ENCODE results near the gene PDZD4. TPM values are rescaled to one million over a fixed set of nuclear protein-coding genes. Genes with fewer than 3 reads are reported as not detected.
A peak's percentile ranks its signal among the peaks of the same experiment; 100 is the strongest.

The PDZD4 gene
- polyA plus RNA-seq, 3 donors, result 0.11 TPM; not detected in 2

GRCh38 chrX:153794897-153795816 is 35.2 kb downstream of the PDZD4 start:
- peak overlapping the region; percentile 86 to 92 for H3K4me3 Mint-ChIP-seq
- Histone ChIP-seq H3K4me3 (replicated peaks in 1 of 3; ENCODE audit: low read depth in 2 of 3, low read length in 3 of 3) (peak overlapping the region; percentile 42 to 85 (median 76)), H3K36me3 (replicated peaks in 1 of 2; ENCODE audit: control insufficient read depth in 1 of 2, insufficient read depth in 2 of 2, low read length in 2 of 2) (peaks cover 37 to 47% of the 10 kb centered on the region in 2 donors), H3K4me2 (replicated peaks; ENCODE audit: extremely low read depth, low read length, poor library complexity, severe bottlenecking) (peak overlapping the region; percentile 78), H3K79me2 (ENCODE audit: insufficient read depth, low read length) (peaks cover 51% of the 10 kb centered on the region), H3K27ac (ENCODE audit: low read depth in 1 of 2, low read length in 2 of 2) (peak overlapping the region; percentile 85), H3K9ac (ENCODE audit: insufficient read depth, low read length, poor library complexity, severe bottlenecking) (peak overlapping the region; percentile 84), H4K20me1 (ENCODE audit: insufficient read depth, low read length) (peaks cover 31% of the 10 kb centered on the region), H2AFZ (ENCODE audit: insufficient read depth, low read depth, low read length, poor library complexity, severe bottlenecking) (peak overlapping the region; percentile 74), H3K4me1 (ENCODE audit: control insufficient read depth in 1 of 2, insufficient read depth in 2 of 2, low read length in 2 of 2) (peaks cover 21 to 35% of the 10 kb centered on the region in 2 donors), H3K9me3 (replicated peaks in 1 of 2; ENCODE audit: control insufficient read depth in 1 of 2, insufficient read depth in 1 of 2, low read length in 2 of 2) (peaks cover 0 to 15% of the 10 kb centered on the region in 2 donors), H3K27me3 (ENCODE audit: control insufficient read depth in 2 of 2, insufficient read depth in 2 of 2, low read length in 2 of 2) (no peaks in the 10 kb centered on the region)
- TF ChIP-seq CTCF (IDR thresholded peaks at IDR 0.05), result no peak
- peaks cover 26% of the 10 kb centered on the region for H3K4me1 Mint-ChIP-seq
- H3K27me3 Mint-ChIP-seq (ENCODE audit: low read depth in 3 of 3), result peaks cover 0 to 13% (median 4%) of the 10 kb centered on the region in 3 donors
- DNase-seq, result peak in 1 of 3 donors; percentile 18
- H3K36me3 Mint-ChIP-seq, result peaks cover 27 to 56% of the 10 kb centered on the region in 2 donors
- intact Hi-C loops (cut with micrococcal nuclease), result loop anchor here (5.0 to 10.0 kb wide), 4 partner anchors 130 to 840 kb away; partner anchors contain the start of gene ARHGAP4 (in 2 of the 2)
- H3K9me3 Mint-ChIP-seq, result peaks cover 0 to 56% (median 17%) of the 10 kb centered on the region in 7 donors
- peak overlapping the region; percentile 88 to 95 (median 92) for H3K27ac Mint-ChIP-seq
- 17% methylated on average over 23 of the region's 47 CpGs for WGBS (ENCODE audit: insufficient coverage)
